Measurements from ENCODE around the gene CFHR3. TPM values are rescaled to one million over a fixed set of nuclear protein-coding genes. Genes with fewer than 3 reads are reported as not detected.
"Not testable (repeated sequence)": the region's sequence is repeated elsewhere in the genome, so short reads cannot be mapped to it uniquely, and the experiment has no call there.

CFHR3 gene
- total RNA-seq, 1 experiment from 2014 or later = not detected

DNA sequence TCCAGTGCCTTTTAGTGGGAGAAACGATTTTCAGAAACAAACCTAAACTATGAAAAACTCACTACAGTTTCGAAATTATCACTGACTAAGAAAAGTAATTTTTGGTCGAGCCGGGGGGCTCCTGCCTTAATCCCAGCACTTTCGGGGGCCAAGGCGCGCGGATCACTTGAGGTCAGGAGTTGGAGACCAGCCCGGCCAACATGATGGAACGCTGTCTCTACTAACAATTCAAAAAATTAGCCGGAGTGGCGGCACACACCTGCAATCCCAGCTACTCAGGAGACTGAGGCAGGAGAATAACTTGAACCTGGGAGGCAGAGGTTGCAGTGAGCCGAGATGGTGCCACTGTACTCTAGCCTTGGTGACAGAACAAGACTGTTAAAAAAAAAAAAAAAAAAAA, 3.0 kb downstream of the CFHR3 start:
- no peaks in the 10 kb centered on the region for H3K36me3 ChIP-seq (ENCODE audit: control insufficient read depth in 1 of 2, insufficient read depth in 2 of 2, low read length in 2 of 2)
- intact Hi-C loops (cut with micrococcal nuclease) = no loop called here
- H3K27ac ChIP-seq (ENCODE audit: low read depth, low read length) = no peak overlapping the region
- no peak for ATAC-seq
- ChIA-PET RAD21 (ENCODE audit: low non-redundant PET in 1 of 2, low total read pairs in 2 of 2, uncharacterized antibody in 2 of 2, unreplicated experiment in 2 of 2) (no interaction called here), CTCF (no interaction called here), POLR2A (no interaction called here)
- H3K4me1 ChIP-seq (ENCODE audit: control insufficient read depth in 1 of 2, insufficient read depth in 2 of 2, low read length in 2 of 2) = no peaks in the 10 kb centered on the region
- TF ChIP-seq ZBTB33 (IDR thresholded peaks at IDR 0.05; ENCODE audit: extremely low read depth, insufficient replicate concordance, low read length) (no peak), EZH2phosphoT487 (IDR thresholded peaks at IDR 0.05; ENCODE audit: borderline replicate concordance) (no peak), CBX3 (IDR thresholded peaks at IDR 0.05; ENCODE audit: low read depth) (no peak), POLR2AphosphoS5 (IDR thresholded peaks at IDR 0.05; ENCODE audit: low read depth, low read length) (no peak)
- H3K4me3 ChIP-seq (replicated peaks in 1 of 2; ENCODE audit: low read depth in 1 of 2, low read length in 2 of 2) = no peak overlapping the region
- H3K9me2 ChIP-seq (ENCODE audit: insufficient read depth) = no peaks in the 10 kb centered on the region
- BruUV-seq (replicated peaks) = no TSS peak
- no peaks in the 10 kb centered on the region for H3K79me2 ChIP-seq (ENCODE audit: insufficient read depth, low read length)
- no peak overlapping the region for H3K9ac ChIP-seq (ENCODE audit: low read length)
- H2AFZ ChIP-seq (ENCODE audit: low read depth, low read length, poor library complexity, severe bottlenecking) = no peak overlapping the region
- no peaks in the 10 kb centered on the region for H3K9me3 ChIP-seq (ENCODE audit: control insufficient read depth in 1 of 2, insufficient read depth in 1 of 2, low read depth in 1 of 2, low read length in 2 of 2)
- no peaks in the 10 kb centered on the region for H3K27me3 ChIP-seq (ENCODE audit: insufficient read depth, low read length)
- H4K20me1 ChIP-seq (ENCODE audit: insufficient read depth) = no peaks in the 10 kb centered on the region
- no peak overlapping the region for H3K4me2 ChIP-seq (ENCODE audit: low read length)
- DNase-seq (ENCODE audit: low read depth, low spot score) = no peak

GRCh38 chr1:196779093-196779492, 4.5 kb downstream of the CFHR3 start:
- H3K36me3 ChIP-seq (ENCODE audit: control insufficient read depth in 1 of 2, insufficient read depth in 2 of 2, low read length in 2 of 2) = no peaks in the 10 kb centered on the region
- DNase-seq (ENCODE audit: low read depth, low spot score) = no peak
- no peaks in the 10 kb centered on the region for H3K4me1 ChIP-seq (ENCODE audit: control insufficient read depth in 1 of 2, insufficient read depth in 2 of 2, low read length in 2 of 2)
- no peak overlapping the region for H3K9ac ChIP-seq (ENCODE audit: low read length)
- POLR2A ChIA-PET = no interaction called here
- H3K4me2 ChIP-seq (ENCODE audit: low read length) = no peak overlapping the region
- H3K27me3 ChIP-seq (ENCODE audit: insufficient read depth, low read length) = no peaks in the 10 kb centered on the region
- H4K20me1 ChIP-seq (ENCODE audit: insufficient read depth) = no peaks in the 10 kb centered on the region
- no peak for TF ChIP-seq ZNF274 (IDR thresholded peaks at IDR 0.05; ENCODE audit: low read depth, low read length)
- peak in 1 of 3 experiments; percentile 19; a peak in 2 of 6 replicates for TF ChIP-seq CTCF (IDR thresholded peaks at IDR 0.05 in 2 of 3, conservative IDR thresholded peaks at IDR 0.05 in 1 of 3; ENCODE audit: borderline replicate concordance in 1 of 3, insufficient read depth in 1 of 3, low read depth in 2 of 3, low read length in 2 of 3)
- BruUV-seq (replicated peaks) = no TSS peak
- H3K4me3 ChIP-seq (replicated peaks in 1 of 2; ENCODE audit: low read depth in 1 of 2, low read length in 2 of 2) = no peak overlapping the region
- no peaks in the 10 kb centered on the region for H3K9me3 ChIP-seq (ENCODE audit: control insufficient read depth in 1 of 2, insufficient read depth in 1 of 2, low read depth in 1 of 2, low read length in 2 of 2)
- intact Hi-C loops (cut with micrococcal nuclease) = no loop called here
- H3K27ac ChIP-seq (ENCODE audit: low read depth, low read length) = no peak overlapping the region
- H3K9me2 ChIP-seq (ENCODE audit: insufficient read depth) = no peaks in the 10 kb centered on the region
- H3K79me2 ChIP-seq (ENCODE audit: insufficient read depth, low read length) = no peaks in the 10 kb centered on the region
- CTCF ChIA-PET = no interaction called here
- H2AFZ ChIP-seq (ENCODE audit: low read depth, low read length, poor library complexity, severe bottlenecking) = peak overlapping the region; percentile 82
- no peak for ATAC-seq
- RAD21 ChIA-PET (ENCODE audit: low non-redundant PET in 1 of 2, low total read pairs in 2 of 2, uncharacterized antibody in 2 of 2, unreplicated experiment in 2 of 2) = no interaction called here

DNA sequence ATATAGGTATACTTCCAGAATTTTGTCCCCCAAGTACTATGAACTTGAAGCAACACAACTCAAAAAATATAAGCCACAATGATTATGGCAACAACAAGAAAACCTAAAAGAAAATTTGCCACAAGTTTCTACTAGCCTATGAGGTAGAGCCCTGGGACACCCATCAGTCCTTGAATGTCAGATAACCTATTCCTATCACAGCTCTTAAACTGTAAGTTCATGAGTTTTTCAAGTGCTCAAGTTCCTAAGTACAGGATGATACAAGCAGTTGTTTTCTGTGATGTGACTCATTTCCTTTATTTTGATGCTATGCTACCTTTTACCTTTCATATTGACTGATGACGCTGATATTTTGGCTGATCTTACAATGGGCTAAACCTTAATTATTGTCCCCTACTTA, 16.6 kb downstream of the CFHR3 start:
- H3K4me3 ChIP-seq (replicated peaks in 1 of 2; ENCODE audit: low read depth in 1 of 2, low read length in 2 of 2); H3K27ac ChIP-seq (ENCODE audit: low read depth, low read length); CTCF ChIA-PET; H3K9ac ChIP-seq (ENCODE audit: low read length); DNase-seq (ENCODE audit: low read depth, low spot score); H3K79me2 ChIP-seq (ENCODE audit: insufficient read depth, low read length); H3K9me2 ChIP-seq (ENCODE audit: insufficient read depth); ATAC-seq; H3K27me3 ChIP-seq (ENCODE audit: insufficient read depth, low read length); H2AFZ ChIP-seq (ENCODE audit: low read depth, low read length, poor library complexity, severe bottlenecking); intact Hi-C loops (cut with micrococcal nuclease); H3K4me1 ChIP-seq (ENCODE audit: control insufficient read depth in 1 of 2, insufficient read depth in 2 of 2, low read length in 2 of 2); H3K4me2 ChIP-seq (ENCODE audit: low read length); POLR2A ChIA-PET; H4K20me1 ChIP-seq (ENCODE audit: insufficient read depth); RAD21 ChIA-PET (ENCODE audit: low non-redundant PET in 1 of 2, low total read pairs in 2 of 2, uncharacterized antibody in 2 of 2, unreplicated experiment in 2 of 2); BruUV-seq (replicated peaks); H3K9me3 ChIP-seq (ENCODE audit: control insufficient read depth in 1 of 2, insufficient read depth in 1 of 2, low read depth in 1 of 2, low read length in 2 of 2); H3K36me3 ChIP-seq (ENCODE audit: control insufficient read depth in 1 of 2, insufficient read depth in 2 of 2, low read length in 2 of 2): not testable (repeated sequence)
